Loucy (cell line): ENCODE data around the gene FOXP1.
A peak's percentile ranks its signal among the peaks of the same experiment; 100 is the strongest.

Source experiments
- H2AFZ ChIP-seq: fragments of 200-600 bp; sonication (generic); 2 replicates; pipeline ENCODE4 v1.6.0; 2016; ENCODE audit warnings: antibody characterized with exemption, mild to moderate bottlenecking, low read length, moderate library complexity
- H3F3A ChIP-seq: fragments of 200-600 bp; 2 replicates; pipeline ENCODE4 v1.6.0; 2016; ENCODE audit warnings: antibody characterized with exemption, low read depth, mild to moderate bottlenecking
- H3K27me3 ChIP-seq: fragments of 200-600 bp; sonication (generic); 2 replicates; pipeline ENCODE4 v1.6.1; 2014; ENCODE audit warnings: low read length, mild to moderate bottlenecking; ENCODE audit not compliant: insufficient read depth, poor library complexity, severe bottlenecking
- H3K36me3 ChIP-seq: fragments of 200-600 bp; sonication (generic); 2 replicates; pipeline ENCODE4 v1.6.1; 2016; ENCODE audit warnings: low read length; ENCODE audit not compliant: insufficient read depth
- H3K4me1 ChIP-seq: fragments of 200-600 bp; sonication (generic); 2 replicates; pipeline ENCODE4 v1.5.1; 2014; ENCODE audit warnings: low read length, mild to moderate bottlenecking; ENCODE audit not compliant: insufficient read depth, poor library complexity, severe bottlenecking
- H3K4me2 ChIP-seq: fragments of 200-600 bp; sonication (generic); 2 replicates; pipeline ENCODE4 v1.6.0; 2014; ENCODE audit warnings: antibody characterized with exemption, low read length, low read depth, mild to moderate bottlenecking; ENCODE audit not compliant: poor library complexity, severe bottlenecking
- H3K4me3 ChIP-seq: fragments of 200-600 bp; sonication (generic); 2 replicates; pipeline ENCODE4 v1.5.1; 2014; ENCODE audit warnings: low read length, mild to moderate bottlenecking, mixed read lengths; ENCODE audit not compliant: poor library complexity, severe bottlenecking
- H3K79me2 ChIP-seq: fragments of 200-600 bp; sonication (generic); 2 replicates; pipeline ENCODE4 v1.6.1; 2014; ENCODE audit warnings: low read length; ENCODE audit not compliant: insufficient read depth
- H3K9ac ChIP-seq: fragments of 200-600 bp; sonication (generic); 2 replicates; pipeline ENCODE4 v1.6.0; 2014; ENCODE audit warnings: mild to moderate bottlenecking, low read depth, low read length, moderate library complexity; ENCODE audit not compliant: poor library complexity, severe bottlenecking
- H3K9me2 ChIP-seq: fragments of 200-600 bp; sonication (generic); replicated peaks from 2 replicates; pipeline ENCODE4 v1.6.1; 2016; ENCODE audit warnings: low read depth, low read length, mixed read lengths
- H3K9me3 ChIP-seq: fragments of 200-600 bp; sonication (generic); 2 replicates; pipeline ENCODE4 v1.6.1; 2014; ENCODE audit warnings: mild to moderate bottlenecking, antibody characterized with exemption, low read length, low read depth; ENCODE audit not compliant: insufficient read depth
- H4K20me1 ChIP-seq: fragments of 200-600 bp; sonication (generic); 2 replicates; pipeline ENCODE4 v1.6.0; 2014; ENCODE audit warnings: antibody characterized with exemption, low read length, mild to moderate bottlenecking; ENCODE audit not compliant: insufficient read depth, poor library complexity, severe bottlenecking
- EZH2phosphoT487 ChIP-seq: fragments of 200-600 bp; IDR thresholded peaks from 2 replicates; pipeline ENCODE4 v1.6.1; 2018; ENCODE audit warnings: antibody characterized with exemption, mild to moderate bottlenecking, moderate library complexity, borderline replicate concordance
- TF ChIP-seq, protein P1 (sequence below): fragments of 200-600 bp; sonication (generic); conservative IDR thresholded peaks from 2 replicates; pipeline ENCODE4 v1.5.1; 2014; ENCODE audit warnings: mild to moderate bottlenecking, antibody characterized with exemption, low read length

Gene FOXP1

DNA sequence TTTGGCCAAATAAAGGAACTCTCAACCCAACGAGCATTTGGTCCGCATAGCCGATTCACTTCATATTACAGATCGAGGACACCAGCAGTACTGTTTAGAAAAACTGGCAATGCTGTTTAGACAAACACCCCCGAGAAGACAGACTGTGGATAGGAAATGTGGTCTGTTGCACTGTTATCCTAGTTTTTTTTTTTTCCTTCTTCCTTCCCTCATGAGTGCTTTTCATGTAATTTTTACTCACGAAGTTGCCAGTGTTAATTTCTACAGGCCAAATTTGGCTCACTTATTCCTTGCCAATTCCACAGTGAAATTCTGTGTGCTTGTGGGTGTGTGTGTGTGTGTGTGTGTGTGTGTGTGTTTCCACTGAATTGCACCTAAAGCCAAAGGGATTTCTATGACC, 165.7 kb downstream of the FOXP1 start:
- peaks cover 55% of the 10 kb centered on the region for H3K4me1 ChIP-seq
- TF ChIP-seq, protein P1, sequence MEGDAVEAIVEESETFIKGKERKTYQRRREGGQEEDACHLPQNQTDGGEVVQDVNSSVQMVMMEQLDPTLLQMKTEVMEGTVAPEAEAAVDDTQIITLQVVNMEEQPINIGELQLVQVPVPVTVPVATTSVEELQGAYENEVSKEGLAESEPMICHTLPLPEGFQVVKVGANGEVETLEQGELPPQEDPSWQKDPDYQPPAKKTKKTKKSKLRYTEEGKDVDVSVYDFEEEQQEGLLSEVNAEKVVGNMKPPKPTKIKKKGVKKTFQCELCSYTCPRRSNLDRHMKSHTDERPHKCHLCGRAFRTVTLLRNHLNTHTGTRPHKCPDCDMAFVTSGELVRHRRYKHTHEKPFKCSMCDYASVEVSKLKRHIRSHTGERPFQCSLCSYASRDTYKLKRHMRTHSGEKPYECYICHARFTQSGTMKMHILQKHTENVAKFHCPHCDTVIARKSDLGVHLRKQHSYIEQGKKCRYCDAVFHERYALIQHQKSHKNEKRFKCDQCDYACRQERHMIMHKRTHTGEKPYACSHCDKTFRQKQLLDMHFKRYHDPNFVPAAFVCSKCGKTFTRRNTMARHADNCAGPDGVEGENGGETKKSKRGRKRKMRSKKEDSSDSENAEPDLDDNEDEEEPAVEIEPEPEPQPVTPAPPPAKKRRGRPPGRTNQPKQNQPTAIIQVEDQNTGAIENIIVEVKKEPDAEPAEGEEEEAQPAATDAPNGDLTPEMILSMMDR: no peak
- H3K36me3 ChIP-seq: no peaks in the 10 kb centered on the region
- H3K9me3 ChIP-seq: no peaks in the 10 kb centered on the region
- no peak overlapping the region for H3K4me2 ChIP-seq
- no peaks in the 10 kb centered on the region for H3K9me2 ChIP-seq
- H3K79me2 ChIP-seq: peaks cover 62% of the 10 kb centered on the region
- H3F3A ChIP-seq: peaks cover 3% of the 10 kb centered on the region; the same call in 1 of the 2 replicates
- no peaks in the 10 kb centered on the region for H3K27me3 ChIP-seq
- H2AFZ ChIP-seq: no peak overlapping the region
- no peak overlapping the region for H3K4me3 ChIP-seq
- H3K9ac ChIP-seq: no peak overlapping the region
- H4K20me1 ChIP-seq: peaks cover 20% of the 10 kb centered on the region

DNA sequence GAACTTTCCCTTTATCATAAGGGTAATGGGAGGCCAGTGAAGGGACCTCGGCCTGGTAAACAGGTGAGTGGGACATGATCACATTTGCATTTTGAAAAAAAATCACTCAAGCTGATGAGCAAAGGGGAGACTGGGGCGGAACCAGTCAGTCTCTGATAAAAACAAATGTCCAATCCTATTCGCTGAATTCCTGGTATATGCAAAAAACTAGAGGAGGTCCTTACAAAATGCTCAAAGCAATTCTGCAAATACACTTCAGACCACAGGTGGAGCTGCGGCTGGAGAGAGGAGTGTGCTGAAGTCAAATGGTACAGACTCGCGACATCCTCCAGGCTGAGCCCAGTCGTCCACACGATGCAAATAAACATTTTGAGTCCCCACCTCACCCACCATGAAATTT, 166.7 kb downstream of the FOXP1 start:
- Histone ChIP-seq H4K20me1 (peaks cover 20% of the 10 kb centered on the region), H3K4me3 (no peak overlapping the region), H3K9me3 (no peaks in the 10 kb centered on the region), H3K27me3 (no peaks in the 10 kb centered on the region), H3K9me2 (no peaks in the 10 kb centered on the region), H3K4me1 (peaks cover 46% of the 10 kb centered on the region), H3K4me2 (no peak overlapping the region), H3K79me2 (peaks cover 64% of the 10 kb centered on the region), H3K36me3 (no peaks in the 10 kb centered on the region), H3K9ac (no peak overlapping the region), H3F3A (peaks cover 3% of the 10 kb centered on the region; the same call in 1 of the 2 replicates), H2AFZ (no peak overlapping the region)
- TF ChIP-seq EZH2phosphoT487: no peak
- TF ChIP-seq, protein P1: peak; percentile 63

DNA sequence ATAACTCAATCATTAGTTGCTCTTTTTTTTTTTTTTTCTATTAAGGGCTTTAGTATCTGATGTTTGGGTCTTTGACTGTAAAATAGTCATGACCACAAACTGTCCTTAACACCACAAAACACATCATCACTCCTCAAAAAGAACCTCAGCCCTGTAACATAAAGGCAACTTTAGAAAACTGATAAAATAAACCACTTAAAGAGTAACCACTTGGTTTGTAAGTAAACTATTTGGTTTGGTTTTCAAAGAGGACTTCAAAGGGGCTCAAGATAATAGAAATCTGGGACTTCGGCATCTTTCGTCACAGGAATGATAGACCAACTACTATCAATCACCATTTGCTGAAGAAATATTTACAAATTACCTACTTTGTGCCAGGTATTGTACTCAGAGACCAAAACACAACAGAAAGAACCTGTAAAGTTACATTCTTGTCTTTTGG, 167.8 kb downstream of the FOXP1 start:
- Histone ChIP-seq H3K4me1 (peaks cover 38% of the 10 kb centered on the region), H3K9me3 (no peaks in the 10 kb centered on the region), H3K36me3 (no peaks in the 10 kb centered on the region), H3K9me2 (no peaks in the 10 kb centered on the region), H2AFZ (no peak overlapping the region), H3K4me2 (peak overlapping the region; percentile 47), H3F3A (peaks cover 3% of the 10 kb centered on the region; the same call in 1 of the 2 replicates), H3K27me3 (no peaks in the 10 kb centered on the region), H3K79me2 (peaks cover 63% of the 10 kb centered on the region), H4K20me1 (peaks cover 20% of the 10 kb centered on the region), H3K4me3 (no peak overlapping the region), H3K9ac (no peak overlapping the region)
- peak; percentile 54 for TF ChIP-seq EZH2phosphoT487
- TF ChIP-seq, protein P1: no peak
